ENCODE data around the gene LSM12. TPM values are rescaled to one million over a fixed set of nuclear protein-coding genes. Genes with fewer than 3 reads are reported as not detected.

The LSM12 gene
- total RNA-seq, 1 experiment from 2014 or later: 128 TPM

GRCh38 chr17:44106801-44107200 is 40.3 kb upstream of the LSM12 start:
- no peaks in the 10 kb centered on the region for H3K23me2 ChIP-seq (ENCODE audit: insufficient read length, low read depth, low read length, poor library complexity, severe bottlenecking)
- no peak overlapping the region for H3T11ph ChIP-seq (ENCODE audit: low read length)
- H2BK15ac ChIP-seq (ENCODE audit: low read depth, low read length): no peak overlapping the region
- no peaks in the 10 kb centered on the region for H3K9me3 Mint-ChIP-seq
- no peak overlapping the region for H3K4me3 Mint-ChIP-seq
- no peak overlapping the region for H2BK120ac ChIP-seq (ENCODE audit: low read depth, low read length, poor library complexity, severe bottlenecking)
- no peaks in the 10 kb centered on the region; the same call in 1 of the 2 replicates for H3K27me3 Mint-ChIP-seq (ENCODE audit: low read depth)
- no peak overlapping the region for H3K18ac ChIP-seq (ENCODE audit: insufficient read length, low read depth, low read length)
- H3K9ac ChIP-seq (ENCODE audit: extremely low read depth, insufficient read length, low read length): no peak overlapping the region
- no peak overlapping the region for H3K4me2 ChIP-seq (ENCODE audit: insufficient read depth, insufficient read length, low read length)
- H3K23ac ChIP-seq (ENCODE audit: insufficient read length, low read depth, low read length): no peak overlapping the region
- no peak overlapping the region for H3K56ac ChIP-seq (ENCODE audit: insufficient read length, low read depth, low read length)
- no peak overlapping the region for H4K8ac ChIP-seq (replicated peaks; ENCODE audit: insufficient read length, low read depth, low read length)
- no peak overlapping the region for H2AK5ac ChIP-seq (ENCODE audit: insufficient read length, low read length)
- peaks cover 0 to 12% (median 8%) of the 10 kb centered on the region in 3 experiments; a peak in 3 of 7 replicates for H3K36me3 Mint-ChIP-seq (ENCODE audit: insufficient read depth in 1 of 3, low read depth in 3 of 3)
- H2BK5ac ChIP-seq (ENCODE audit: insufficient read length, low read length): no peak overlapping the region
- H3K9me3 ChIP-seq (ENCODE audit: control insufficient read depth, low read depth, low read length): no peaks in the 10 kb centered on the region
- no peaks in the 10 kb centered on the region for H4K20me1 ChIP-seq (ENCODE audit: control insufficient read depth, insufficient read depth, insufficient read length)
- no peak overlapping the region for H3K27ac Mint-ChIP-seq
- DNase-seq: no peak
- H3K14ac ChIP-seq (ENCODE audit: insufficient read depth, low read length): no peak overlapping the region
- H2AFZ ChIP-seq (ENCODE audit: low read length): no peak overlapping the region
- H3K4me1 ChIP-seq (ENCODE audit: insufficient read depth, low read length): peaks cover 7% of the 10 kb centered on the region; the same call in 1 of the 2 replicates
- no peaks in the 10 kb centered on the region for H3K27me3 ChIP-seq (ENCODE audit: insufficient read depth, low read length)
- H3K4me1 Mint-ChIP-seq: peaks cover 31 to 33% of the 10 kb centered on the region in 2 experiments
- no peak overlapping the region for H2BK12ac ChIP-seq (ENCODE audit: insufficient read length, low read depth, low read length)
- WGBS (ENCODE audit: extremely low coverage, insufficient read length, low lambda C conversion rate): no CpG with 5 or more reads among the region's 4 CpGs
- no peak for TF ChIP-seq CTCF (conservative IDR thresholded peaks at IDR 0.05)
- H3K4ac ChIP-seq (ENCODE audit: low read depth, low read length): no peak overlapping the region
- H3K79me2 ChIP-seq (ENCODE audit: insufficient read depth, low read length): no peaks in the 10 kb centered on the region
- H3K27ac ChIP-seq (ENCODE audit: insufficient read length, low read depth, low read length): no peak overlapping the region
- no peak overlapping the region for H2BK20ac ChIP-seq (ENCODE audit: low read depth, low read length, poor library complexity, severe bottlenecking)
- no peak overlapping the region for H4K5ac ChIP-seq (ENCODE audit: insufficient read length, low read depth, low read length)
- H4K91ac ChIP-seq (ENCODE audit: insufficient read length, low read depth, low read length): no peak overlapping the region
- H3K79me1 ChIP-seq (ENCODE audit: insufficient read depth, low read depth, low read length, poor library complexity, severe bottlenecking): no peaks in the 10 kb centered on the region

Data from H9 (cell line).